ENCODE measurements around the gene MYCN.
"Not testable (repeated sequence)": the region's sequence is repeated elsewhere in the genome, so short reads cannot be mapped to it uniquely, and the experiment has no call there.

Gene MYCN

GRCh38 chr2:15957881-15958713, 17.7 kb downstream of the MYCN start:
- H3K9ac ChIP-seq (ENCODE audit: low read length) = no peak overlapping the region
- H3K36me3 ChIP-seq (ENCODE audit: control insufficient read depth, insufficient read depth, low read length, severe bottlenecking) = no peaks in the 10 kb centered on the region
- no peaks in the 10 kb centered on the region for H3K27me3 ChIP-seq (replicated peaks; ENCODE audit: control insufficient read depth, insufficient read depth, low read length)
- DNase-seq (ENCODE audit: low read depth) = no peak
- H3K9me3 ChIP-seq (ENCODE audit: control insufficient read depth, low read length) = no peaks in the 10 kb centered on the region
- H3K4me3 ChIP-seq (ENCODE audit: low read length) = no peak overlapping the region
- no peaks in the 10 kb centered on the region for H3K4me1 ChIP-seq (ENCODE audit: control insufficient read depth, insufficient read depth, low read length)

GRCh38 chr2:15959331-15960153, 19.2 kb downstream of the MYCN start:
- Histone ChIP-seq H3K4me1 (ENCODE audit: control insufficient read depth, insufficient read depth, low read length) (no peaks in the 10 kb centered on the region), H3K36me3 (ENCODE audit: control insufficient read depth, insufficient read depth, low read length, severe bottlenecking) (no peaks in the 10 kb centered on the region), H3K9ac (ENCODE audit: low read length) (no peak overlapping the region), H3K4me3 (ENCODE audit: low read length) (no peak overlapping the region), H3K9me3 (ENCODE audit: control insufficient read depth, low read length) (no peaks in the 10 kb centered on the region), H3K27me3 (replicated peaks; ENCODE audit: control insufficient read depth, insufficient read depth, low read length) (peaks cover 3% of the 10 kb centered on the region)
- no peak for DNase-seq (ENCODE audit: low read depth)

DNA sequence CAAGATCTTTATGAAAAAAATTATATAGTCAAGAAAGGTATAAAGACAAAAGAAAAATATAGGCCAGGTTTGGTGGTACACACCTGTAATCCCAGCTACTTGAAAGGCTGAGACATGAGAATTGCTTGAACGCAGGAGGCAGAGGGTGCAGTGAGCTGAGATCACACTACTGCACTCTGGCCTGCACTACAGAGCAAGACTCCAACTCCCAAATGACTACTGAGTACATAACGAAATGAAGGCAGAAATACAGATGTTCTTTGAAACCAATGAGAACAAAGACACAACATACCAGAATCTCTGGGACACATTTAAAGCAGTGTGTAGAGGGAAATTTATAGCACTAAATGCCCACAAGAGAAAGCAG, 19.8 kb downstream of the MYCN start:
- not testable (repeated sequence) for H3K9ac ChIP-seq (ENCODE audit: low read length); DNase-seq (ENCODE audit: low read depth); H3K4me3 ChIP-seq (ENCODE audit: low read length); H3K4me1 ChIP-seq (ENCODE audit: control insufficient read depth, insufficient read depth, low read length); H3K36me3 ChIP-seq (ENCODE audit: control insufficient read depth, insufficient read depth, low read length, severe bottlenecking); H3K9me3 ChIP-seq (ENCODE audit: control insufficient read depth, low read length); H3K27me3 ChIP-seq (replicated peaks; ENCODE audit: control insufficient read depth, insufficient read depth, low read length)

GRCh38 chr2:15963109-15963976, 23.0 kb downstream of the MYCN start:
- not testable (repeated sequence) for H3K36me3 ChIP-seq (ENCODE audit: control insufficient read depth, insufficient read depth, low read length, severe bottlenecking); H3K4me3 ChIP-seq (ENCODE audit: low read length); H3K9ac ChIP-seq (ENCODE audit: low read length); H3K27me3 ChIP-seq (replicated peaks; ENCODE audit: control insufficient read depth, insufficient read depth, low read length); DNase-seq (ENCODE audit: low read depth); H3K9me3 ChIP-seq (ENCODE audit: control insufficient read depth, low read length); H3K4me1 ChIP-seq (ENCODE audit: control insufficient read depth, insufficient read depth, low read length)

GRCh38 chr2:15963977-15964670, 23.8 kb downstream of the MYCN start:
- DNase-seq (ENCODE audit: low read depth) = no peak
- Histone ChIP-seq H3K27me3 (replicated peaks; ENCODE audit: control insufficient read depth, insufficient read depth, low read length) (peaks cover 3% of the 10 kb centered on the region), H3K36me3 (ENCODE audit: control insufficient read depth, insufficient read depth, low read length, severe bottlenecking) (no peaks in the 10 kb centered on the region), H3K4me3 (ENCODE audit: low read length) (no peak overlapping the region), H3K9me3 (ENCODE audit: control insufficient read depth, low read length) (no peaks in the 10 kb centered on the region), H3K9ac (ENCODE audit: low read length) (no peak overlapping the region), H3K4me1 (ENCODE audit: control insufficient read depth, insufficient read depth, low read length) (no peaks in the 10 kb centered on the region)

DNA sequence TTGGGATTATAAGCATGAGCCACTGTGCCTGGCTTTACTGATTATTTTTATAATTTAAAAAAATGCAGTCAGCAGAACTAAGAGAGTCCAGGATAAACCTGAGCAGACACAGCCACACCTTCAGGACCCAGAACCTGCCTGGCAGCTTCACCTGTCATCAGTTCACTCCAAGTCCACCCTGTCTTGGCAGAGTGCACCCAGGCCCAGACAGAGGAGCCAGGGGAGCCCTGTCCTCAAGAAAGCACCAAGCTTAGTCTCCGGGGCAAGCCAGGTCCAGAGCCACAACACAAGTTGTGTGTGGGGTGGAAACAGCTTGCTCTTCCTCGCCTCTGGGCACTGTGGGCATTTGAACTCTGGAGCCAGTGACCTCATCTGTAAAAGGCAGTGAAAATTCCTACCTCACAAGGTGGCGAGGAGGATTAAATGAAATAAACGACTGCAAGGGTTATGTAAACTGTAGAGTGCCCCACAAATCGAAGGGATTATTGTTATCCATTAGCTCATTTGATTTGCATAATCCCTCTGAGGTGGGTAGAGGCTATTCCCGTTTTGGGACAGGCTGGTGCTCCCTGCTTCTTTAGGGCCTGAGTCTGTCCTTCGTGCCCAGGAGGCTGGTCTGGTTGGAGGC, 24.7 kb downstream of the MYCN start:
- Histone ChIP-seq H3K27me3 (replicated peaks; ENCODE audit: control insufficient read depth, insufficient read depth, low read length) (peaks cover 3% of the 10 kb centered on the region), H3K4me3 (ENCODE audit: low read length) (no peak overlapping the region), H3K9me3 (ENCODE audit: control insufficient read depth, low read length) (no peaks in the 10 kb centered on the region), H3K36me3 (ENCODE audit: control insufficient read depth, insufficient read depth, low read length, severe bottlenecking) (no peaks in the 10 kb centered on the region), H3K9ac (ENCODE audit: low read length) (no peak overlapping the region), H3K4me1 (ENCODE audit: control insufficient read depth, insufficient read depth, low read length) (no peaks in the 10 kb centered on the region)
- no peak for DNase-seq (ENCODE audit: low read depth)

DNA sequence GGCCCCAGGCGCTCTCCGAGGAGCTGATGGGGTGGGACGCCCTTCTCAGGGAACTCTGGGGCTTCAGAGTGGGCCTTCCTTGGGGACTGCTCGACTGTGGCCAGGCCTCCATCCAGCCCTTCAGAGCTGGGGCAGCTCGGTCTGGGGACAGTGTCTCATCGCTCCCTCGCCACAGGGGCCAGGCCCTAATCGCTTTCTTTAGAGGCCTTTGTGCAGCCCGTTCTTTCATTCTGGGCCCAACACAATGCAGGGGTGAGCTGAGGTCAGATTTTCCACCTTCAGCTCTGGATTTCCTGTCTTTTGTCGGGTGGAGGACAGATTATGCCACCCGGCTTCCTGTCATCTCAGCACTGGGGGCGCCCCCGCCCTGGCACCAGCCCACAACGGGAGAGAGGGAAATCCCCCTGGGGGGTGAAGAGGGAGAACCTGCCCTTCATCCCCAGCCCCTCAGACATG, 25.2 kb downstream of the MYCN start:
- H3K9ac ChIP-seq (ENCODE audit: low read length) = no peak overlapping the region
- H3K27me3 ChIP-seq (replicated peaks; ENCODE audit: control insufficient read depth, insufficient read depth, low read length) = peaks cover 3% of the 10 kb centered on the region
- H3K4me3 ChIP-seq (ENCODE audit: low read length) = no peak overlapping the region
- DNase-seq (ENCODE audit: low read depth) = no peak
- no peaks in the 10 kb centered on the region for H3K4me1 ChIP-seq (ENCODE audit: control insufficient read depth, insufficient read depth, low read length)
- no peaks in the 10 kb centered on the region for H3K9me3 ChIP-seq (ENCODE audit: control insufficient read depth, low read length)
- H3K36me3 ChIP-seq (ENCODE audit: control insufficient read depth, insufficient read depth, low read length, severe bottlenecking) = no peaks in the 10 kb centered on the region

DNA sequence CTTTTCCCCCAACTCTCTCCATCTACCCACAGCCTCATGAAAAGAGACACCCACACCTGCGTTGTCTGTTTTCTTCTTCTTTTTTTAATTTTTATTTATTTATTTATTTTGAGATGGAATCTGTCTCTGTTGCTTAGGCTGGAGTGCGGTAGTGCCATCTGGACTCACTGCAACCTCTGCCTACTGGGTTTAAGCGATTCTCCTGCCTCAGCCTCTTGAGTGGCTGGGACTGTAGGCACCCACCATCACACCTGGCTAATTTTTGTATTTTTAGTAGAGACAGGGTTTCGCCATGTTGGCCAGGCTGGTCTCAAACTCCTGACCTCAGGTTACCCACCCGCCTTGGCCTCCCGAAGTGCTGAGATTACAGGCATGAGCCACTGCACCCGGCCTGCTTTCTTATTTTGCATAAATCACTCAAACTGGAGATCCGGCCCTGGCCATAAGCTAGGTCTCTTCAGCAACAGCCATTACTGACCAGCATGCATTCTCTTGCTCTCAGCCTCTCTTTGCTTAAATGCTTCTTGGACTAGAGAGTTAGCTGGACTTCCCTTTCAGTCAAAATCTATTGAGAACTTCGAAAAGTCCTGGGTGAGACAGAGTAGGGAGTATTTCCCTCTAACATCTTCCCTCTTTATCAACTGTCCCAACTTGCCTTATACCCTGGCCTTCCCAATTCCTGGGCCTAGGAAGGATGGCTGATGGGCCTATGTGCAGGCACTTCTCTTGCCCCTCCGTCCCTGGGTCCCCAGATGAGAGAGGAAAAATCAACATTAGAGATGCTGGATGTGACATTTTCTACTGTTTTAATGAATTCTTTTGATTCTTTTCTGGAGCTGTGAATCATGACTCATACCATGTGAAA, 27.3 kb downstream of the MYCN start:
- Histone ChIP-seq H3K9ac (ENCODE audit: low read length) (no peak overlapping the region), H3K4me1 (ENCODE audit: control insufficient read depth, insufficient read depth, low read length) (no peaks in the 10 kb centered on the region), H3K36me3 (ENCODE audit: control insufficient read depth, insufficient read depth, low read length, severe bottlenecking) (no peaks in the 10 kb centered on the region), H3K4me3 (ENCODE audit: low read length) (no peak overlapping the region), H3K27me3 (replicated peaks; ENCODE audit: control insufficient read depth, insufficient read depth, low read length) (peaks cover 3% of the 10 kb centered on the region), H3K9me3 (ENCODE audit: control insufficient read depth, low read length) (no peaks in the 10 kb centered on the region)
- no peak for DNase-seq (ENCODE audit: low read depth)

DNA sequence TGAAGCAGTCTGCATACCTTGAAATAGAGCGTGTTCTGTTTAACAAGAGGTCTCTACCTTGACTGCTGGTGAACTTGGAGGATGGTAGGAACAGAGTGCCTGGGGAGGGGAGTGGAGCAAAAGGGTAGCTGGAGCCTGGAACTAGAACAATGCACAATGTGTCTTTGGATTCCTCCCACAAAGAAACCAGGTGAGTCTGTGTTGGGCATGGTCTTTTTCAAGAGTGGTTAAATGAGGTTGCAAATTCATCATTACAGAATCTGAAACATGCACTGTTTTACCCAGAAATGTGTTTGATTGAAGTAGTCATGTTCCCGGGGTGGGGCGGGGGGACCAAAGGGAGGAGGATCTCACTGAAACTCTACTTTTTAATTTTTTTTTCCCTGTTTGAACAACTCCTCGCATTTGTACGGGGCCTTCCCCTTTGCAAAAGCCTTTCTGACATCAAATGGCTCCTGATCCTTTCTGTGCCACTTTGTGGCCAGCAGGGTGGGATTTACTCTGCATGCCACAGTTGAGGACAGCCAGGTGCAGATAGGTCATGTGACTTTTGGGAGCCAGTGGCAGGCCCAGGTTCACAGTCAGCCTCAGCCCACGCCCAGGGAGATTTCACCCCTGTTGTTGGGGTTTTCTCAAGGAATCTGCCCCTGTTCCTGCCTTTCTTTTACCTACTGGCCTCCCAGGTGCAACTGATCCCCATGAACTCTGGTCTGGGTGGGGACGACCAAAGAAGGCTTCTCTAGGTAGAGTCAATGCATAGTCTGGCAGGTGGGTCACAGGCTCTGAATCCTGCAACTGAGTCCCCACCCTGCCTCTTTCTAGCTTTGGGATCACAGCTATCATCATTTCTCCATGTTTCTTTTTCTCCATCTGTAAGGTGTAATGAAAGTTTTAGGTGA, 28.2 kb downstream of the MYCN start:
- Histone ChIP-seq H3K4me3 (ENCODE audit: low read length) (no peak overlapping the region), H3K27me3 (replicated peaks; ENCODE audit: control insufficient read depth, insufficient read depth, low read length) (peaks cover 3% of the 10 kb centered on the region), H3K4me1 (ENCODE audit: control insufficient read depth, insufficient read depth, low read length) (no peaks in the 10 kb centered on the region), H3K9ac (ENCODE audit: low read length) (no peak overlapping the region), H3K36me3 (ENCODE audit: control insufficient read depth, insufficient read depth, low read length, severe bottlenecking) (no peaks in the 10 kb centered on the region), H3K9me3 (ENCODE audit: control insufficient read depth, low read length) (no peaks in the 10 kb centered on the region)
- DNase-seq (ENCODE audit: low read depth) = no peak

Measured in adipocyte (in vitro differentiated cells).